LHCN-M2 (cell line): ENCODE results near the gene THRA. TPM values are rescaled to one million over a fixed set of nuclear protein-coding genes. Genes with fewer than 3 reads are reported as not detected.

Experiments used
- DNase-seq: peaks from one replicate; pipeline ENCODE4 v3.0.0-alpha.2; 2012; ENCODE audit warnings: low read depth
- polyA plus RNA-seq: library from polyadenylated mRNA; unstranded; fragments of >200 nt; gene quantifications from one replicate; pipeline ENCODE4 v1.2.1, GENCODE V29; 2012; ENCODE audit warnings: missing spikeins
- total RNA-seq: library from RNA; depleted of rRNA; stranded (reverse); fragments of >200 nt; gene quantifications from 2 replicates; pipeline ENCODE4 v1.2.3, GENCODE V29; 2014; rRNA removed

Gene THRA
- 22.3 and 32.5 TPM in 2 replicates for total RNA-seq
- 26.6 TPM for polyA plus RNA-seq

GRCh38 chr17:40062329-40063186, at the start of gene THRA:
Gene THRA (plus strand): TSS chr17:40062965. CDS start chr17:40074489, 11,524 bp downstream.
- peak; percentile 34 for DNase-seq

DNA sequence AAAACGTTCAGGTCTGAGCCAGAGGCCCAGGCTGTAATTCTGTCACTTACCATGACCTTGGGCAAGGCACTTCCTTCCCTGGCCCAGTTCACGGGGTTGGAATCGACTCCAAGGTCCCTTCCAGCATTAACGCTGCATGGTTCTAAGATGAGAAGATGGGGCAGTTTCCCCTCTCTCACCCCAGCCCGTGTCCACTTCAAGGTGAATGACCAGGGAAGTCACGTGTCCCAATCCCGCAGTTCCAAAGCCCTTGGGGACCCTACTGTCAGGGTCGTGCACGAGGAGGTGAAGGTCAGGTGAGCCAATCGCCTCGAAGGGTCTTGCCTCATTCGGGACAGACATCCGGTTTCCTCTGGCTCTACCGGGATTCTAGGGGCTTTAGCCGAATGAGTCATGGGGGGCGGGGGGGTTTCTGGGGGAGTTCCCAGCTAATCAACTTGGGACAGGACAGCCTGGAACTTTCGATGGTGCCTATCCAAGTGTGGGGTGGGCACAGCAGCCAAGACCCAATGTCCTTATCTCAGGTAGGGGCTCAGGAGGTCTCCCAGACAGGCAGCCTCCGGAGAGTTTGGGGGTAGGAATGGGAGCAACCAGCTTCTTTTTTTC, 48.3 kb upstream of the THRA start:
- peak; percentile 54 for DNase-seq

DNA sequence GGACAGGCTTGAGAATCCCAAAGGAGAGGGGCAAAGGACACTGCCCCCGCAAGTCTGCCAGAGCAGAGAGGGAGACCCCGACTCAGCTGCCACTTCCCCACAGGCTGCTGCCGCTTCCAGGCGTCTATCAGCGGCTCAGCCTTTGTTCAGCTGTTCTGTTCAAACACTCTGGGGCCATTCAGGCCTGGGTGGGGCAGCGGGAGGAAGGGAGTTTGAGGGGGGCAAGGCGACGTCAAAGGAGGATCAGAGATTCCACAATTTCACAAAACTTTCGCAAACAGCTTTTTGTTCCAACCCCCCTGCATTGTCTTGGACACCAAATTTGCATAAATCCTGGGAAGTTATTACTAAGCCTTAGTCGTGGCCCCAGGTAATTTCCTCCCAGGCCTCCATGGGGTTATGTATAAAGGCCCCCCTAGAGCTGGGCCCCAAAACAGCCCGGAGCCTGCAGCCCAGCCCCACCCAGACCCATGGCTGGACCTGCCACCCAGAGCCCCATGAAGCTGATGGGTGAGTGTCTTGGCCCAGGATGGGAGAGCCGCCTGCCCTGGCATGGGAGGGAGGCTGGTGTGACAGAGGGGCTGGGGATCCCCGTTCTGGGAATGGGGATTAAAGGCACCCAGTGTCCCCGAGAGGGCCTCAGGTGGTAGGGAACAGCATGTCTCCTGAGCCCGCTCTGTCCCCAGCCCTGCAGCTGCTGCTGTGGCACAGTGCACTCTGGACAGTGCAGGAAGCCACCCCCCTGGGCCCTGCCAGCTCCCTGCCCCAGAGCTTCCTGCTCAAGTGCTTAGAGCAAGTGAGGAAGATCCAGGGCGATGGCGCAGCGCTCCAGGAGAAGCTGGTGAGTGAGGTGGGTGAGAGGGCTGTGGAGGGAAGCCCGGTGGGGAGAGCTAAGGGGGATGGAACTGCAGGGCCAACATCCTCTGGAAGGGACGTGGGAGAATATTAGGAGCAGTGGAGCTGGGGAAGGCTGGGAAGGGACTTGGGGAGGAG, 47.5 kb upstream of the THRA start, which contains the start of gene CSF3:
CSF3 (plus strand) TSS at position 436 of the 993 bp plus-strand sequence; CDS start at position 471, 35 bp downstream.
- DNase-seq, result peak; percentile 69

DNA sequence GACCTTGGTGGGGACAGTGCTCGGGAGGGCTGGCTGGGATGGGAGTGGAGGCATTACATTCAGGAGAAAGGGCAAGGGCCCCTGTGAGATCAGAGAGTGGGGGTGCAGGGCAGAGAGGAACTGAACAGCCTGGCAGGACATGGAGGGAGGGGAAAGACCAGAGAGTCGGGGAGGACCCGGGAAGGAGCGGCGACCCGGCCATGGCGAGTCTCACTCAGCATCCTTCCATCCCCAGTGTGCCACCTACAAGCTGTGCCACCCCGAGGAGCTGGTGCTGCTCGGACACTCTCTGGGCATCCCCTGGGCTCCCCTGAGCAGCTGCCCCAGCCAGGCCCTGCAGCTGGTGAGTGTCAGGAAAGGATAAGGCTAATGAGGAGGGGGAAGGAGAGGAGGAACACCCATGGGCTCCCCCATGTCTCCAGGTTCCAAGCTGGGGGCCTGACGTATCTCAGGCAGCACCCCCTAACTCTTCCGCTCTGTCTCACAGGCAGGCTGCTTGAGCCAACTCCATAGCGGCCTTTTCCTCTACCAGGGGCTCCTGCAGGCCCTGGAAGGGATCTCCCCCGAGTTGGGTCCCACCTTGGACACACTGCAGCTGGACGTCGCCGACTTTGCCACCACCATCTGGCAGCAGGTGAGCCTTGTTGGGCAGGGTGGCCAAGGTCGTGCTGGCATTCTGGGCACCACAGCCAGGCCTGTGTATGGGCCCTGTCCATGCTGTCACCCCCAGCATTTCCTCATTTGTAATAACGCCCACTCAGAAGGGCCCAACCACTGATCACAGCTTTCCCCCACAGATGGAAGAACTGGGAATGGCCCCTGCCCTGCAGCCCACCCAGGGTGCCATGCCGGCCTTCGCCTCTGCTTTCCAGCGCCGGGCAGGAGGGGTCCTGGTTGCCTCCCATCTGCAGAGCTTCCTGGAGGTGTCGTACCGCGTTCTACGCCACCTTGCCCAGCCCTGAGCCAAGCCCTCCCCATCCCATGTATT, 46.5 kb upstream of the THRA start:
- DNase-seq, result no peak

DNA sequence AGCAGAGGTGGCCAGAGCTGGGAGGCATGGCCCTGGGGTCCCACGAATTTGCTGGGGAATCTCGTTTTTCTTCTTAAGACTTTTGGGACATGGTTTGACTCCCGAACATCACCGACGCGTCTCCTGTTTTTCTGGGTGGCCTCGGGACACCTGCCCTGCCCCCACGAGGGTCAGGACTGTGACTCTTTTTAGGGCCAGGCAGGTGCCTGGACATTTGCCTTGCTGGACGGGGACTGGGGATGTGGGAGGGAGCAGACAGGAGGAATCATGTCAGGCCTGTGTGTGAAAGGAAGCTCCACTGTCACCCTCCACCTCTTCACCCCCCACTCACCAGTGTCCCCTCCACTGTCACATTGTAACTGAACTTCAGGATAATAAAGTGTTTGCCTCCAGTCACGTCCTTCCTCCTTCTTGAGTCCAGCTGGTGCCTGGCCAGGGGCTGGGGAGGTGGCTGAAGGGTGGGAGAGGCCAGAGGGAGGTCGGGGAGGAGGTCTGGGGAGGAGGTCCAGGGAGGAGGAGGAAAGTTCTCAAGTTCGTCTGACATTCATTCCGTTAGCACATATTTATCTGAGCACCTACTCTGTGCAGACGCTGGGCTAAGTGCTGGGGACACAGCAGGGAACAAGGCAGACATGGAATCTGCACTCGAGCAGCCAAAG, 45.2 kb upstream of the THRA start:
- no peak for DNase-seq

GRCh38 chr17:40018211-40019121, 44.3 kb upstream of the THRA start:
- peak; percentile 78 for DNase-seq

DNA sequence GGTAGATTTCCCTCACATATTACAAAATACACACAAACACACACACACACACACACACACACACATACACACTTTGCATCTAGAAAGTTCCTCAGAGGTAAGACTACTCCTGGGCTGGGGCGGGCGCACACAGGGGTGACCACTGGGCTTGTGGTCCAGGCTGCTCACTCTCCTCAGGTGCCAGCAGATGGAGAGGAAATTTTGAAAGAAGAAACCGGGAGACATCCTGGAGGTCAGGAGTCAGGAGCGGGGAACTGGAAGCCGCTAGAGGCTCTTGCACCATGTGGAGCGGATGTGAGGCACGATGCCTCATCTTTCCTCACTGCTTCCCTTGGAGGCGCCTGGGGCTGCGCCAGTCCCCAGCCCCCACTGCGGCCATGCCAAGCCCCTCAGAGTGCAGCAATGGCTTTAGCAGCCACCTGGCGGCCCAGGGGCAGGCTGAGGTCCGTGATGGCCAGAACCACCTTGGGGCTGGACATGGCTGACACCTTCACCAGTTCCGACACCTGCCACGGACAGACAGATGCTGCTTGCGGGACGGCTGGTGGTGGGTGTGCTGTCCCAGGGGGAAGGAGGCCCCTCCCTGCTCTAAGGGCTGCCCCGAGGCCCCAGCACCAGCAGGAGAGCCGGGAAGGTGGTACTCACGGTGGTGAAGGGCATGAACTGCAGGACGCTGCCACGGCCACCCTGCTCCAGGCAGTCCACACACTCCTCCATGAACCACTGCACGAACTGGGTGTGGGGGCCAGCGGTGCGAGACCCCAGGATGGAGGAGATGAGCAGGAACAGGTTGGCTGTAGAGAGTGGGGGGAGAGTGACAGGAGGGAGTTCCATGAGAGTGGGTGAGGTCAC, 43.4 kb upstream of the THRA start:
- peak; percentile 59 for DNase-seq

DNA sequence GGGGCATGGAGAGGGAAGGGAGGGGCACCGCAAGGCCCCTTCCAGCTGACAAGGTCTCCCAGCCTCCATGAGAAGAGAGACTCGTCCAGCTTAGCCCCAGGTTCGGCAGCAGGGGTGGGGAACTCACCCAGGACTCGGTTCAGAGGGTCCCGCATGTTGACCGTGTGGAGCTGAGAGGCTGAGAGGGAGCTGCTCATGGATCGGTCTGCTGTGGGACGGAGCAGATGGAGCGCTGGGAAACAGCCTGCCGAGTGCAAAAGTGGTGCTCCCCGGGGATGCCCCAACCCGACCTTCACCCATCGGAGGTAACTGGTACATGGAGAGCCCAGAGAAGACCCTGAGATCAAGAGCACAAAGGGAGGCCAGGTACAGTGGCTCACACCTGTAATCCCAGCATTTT, 42.6 kb upstream of the THRA start:
- no peak for DNase-seq

DNA sequence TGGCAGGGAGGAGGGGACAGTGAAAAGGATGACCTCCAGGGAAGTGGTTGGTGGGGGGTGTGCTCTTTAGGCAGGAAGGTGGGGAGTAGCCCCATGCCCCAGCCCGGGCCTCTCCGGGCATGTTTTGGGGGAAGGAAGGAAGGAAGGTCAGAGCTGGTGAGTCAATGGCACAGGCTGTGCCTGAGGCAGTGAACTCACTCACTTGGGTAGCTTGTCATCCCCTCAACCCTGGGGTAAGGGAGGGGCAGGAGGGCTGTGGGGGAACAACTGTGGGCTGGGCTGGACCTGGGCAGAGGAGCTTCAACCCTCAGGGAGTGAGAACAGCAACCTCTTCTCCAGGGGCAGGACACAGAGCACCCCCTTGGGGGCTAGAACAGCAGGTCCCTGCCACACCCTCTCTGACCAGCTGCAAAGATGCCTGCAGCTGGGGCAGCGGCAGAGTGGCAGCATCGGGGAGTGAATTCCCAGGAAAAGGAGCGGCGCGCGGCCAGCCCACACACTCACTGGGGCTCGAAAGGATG, 41.3 kb upstream of the THRA start:
- DNase-seq, result peak; percentile 98

GRCh38 chr17:40022497-40022896, 40.3 kb upstream of the THRA start:
- no peak for DNase-seq

GRCh38 chr17:40022961-40023541, 39.7 kb upstream of the THRA start:
- DNase-seq, result no peak

DNA sequence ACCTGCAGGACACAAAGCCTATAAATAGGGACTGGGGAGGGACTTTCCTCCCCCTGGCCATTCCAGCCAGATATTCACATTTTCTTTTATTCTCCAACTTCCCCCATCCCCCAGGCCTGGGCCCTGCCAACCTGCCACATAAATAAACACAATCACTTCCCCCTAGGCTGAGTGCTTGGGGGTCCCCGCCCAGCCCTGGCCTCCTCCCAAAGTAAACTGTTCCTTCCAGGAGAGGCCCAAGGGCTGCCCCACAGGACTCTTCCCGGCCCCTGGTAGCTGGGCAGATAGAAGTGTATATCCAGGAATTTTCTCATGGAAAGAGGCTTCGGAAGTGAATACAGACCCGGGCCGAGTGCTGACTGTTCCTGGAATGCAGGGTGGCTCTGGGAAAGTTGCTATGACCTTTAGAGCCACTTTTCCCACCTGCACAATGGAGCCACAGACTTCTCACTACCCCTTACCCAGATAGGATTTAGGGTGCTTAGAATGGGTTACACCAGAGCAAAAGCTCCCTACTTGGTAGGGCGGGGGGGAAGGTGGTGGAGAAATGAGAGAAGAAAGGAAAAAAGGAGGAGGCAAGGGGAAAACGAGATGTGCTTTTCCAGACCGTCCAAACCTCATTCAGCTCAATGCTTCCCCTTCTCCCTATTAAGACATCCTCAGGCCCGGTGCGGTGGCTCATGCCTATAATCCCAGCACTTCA, 39.0 kb upstream of the THRA start:
- no peak for DNase-seq

GRCh38 chr17:40024901-40025300, 37.9 kb upstream of the THRA start:
- DNase-seq, result peak; percentile 31

- no peak for DNase-seq
These were observed 37.2 kb upstream of the THRA start for GRCh38 chr17:40025559-40025958.

DNA sequence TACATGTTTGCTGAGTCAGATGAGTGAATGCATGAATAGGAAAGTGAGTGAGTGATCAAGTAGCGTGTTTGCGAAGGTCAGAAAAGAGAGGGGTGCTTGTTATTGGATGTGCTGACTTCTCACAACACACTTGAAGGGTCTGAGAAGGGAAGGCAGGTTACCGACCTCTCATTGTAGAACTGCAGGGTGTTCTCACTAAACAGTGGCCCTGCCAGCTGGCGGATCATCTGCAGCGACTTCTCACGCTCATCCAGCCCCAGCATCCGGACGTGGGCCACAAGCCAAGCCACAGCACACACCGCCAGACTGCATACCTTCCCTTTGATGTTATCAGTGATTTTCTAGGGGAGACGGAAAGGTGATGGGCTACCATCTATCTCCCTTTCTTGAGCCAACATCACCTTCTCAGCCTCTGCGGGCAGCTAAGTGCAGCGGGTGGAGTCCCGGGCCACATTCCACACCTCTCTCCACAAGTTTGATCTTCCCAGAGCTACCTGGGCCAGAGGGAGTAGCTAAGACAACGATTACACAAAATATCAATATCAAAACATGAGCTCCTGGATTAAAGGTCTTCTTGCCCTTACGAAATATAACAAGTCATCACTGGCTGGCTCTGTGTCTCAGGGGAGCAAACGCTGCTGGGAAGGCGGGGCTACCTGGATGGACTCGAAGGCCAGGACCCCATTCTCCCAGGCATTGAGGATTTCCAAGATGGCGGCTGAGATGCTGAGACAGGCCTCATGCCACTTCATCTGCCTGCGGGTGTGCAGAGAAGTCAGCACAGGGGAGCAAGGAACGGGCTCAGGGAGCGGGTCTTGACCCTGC, 36.6 kb upstream of the THRA start:
- no peak for DNase-seq
